Activated CD8-positive, alpha-beta T cell treated with anti-CD3 and anti-CD28 coated beads for 36 hours (primary cell): ENCODE results near the gene RPL29. TPM values are rescaled to one million over a fixed set of nuclear protein-coding genes. Genes with fewer than 3 reads are reported as not detected.

Source experiments
- ATAC-seq: fragments of 200-7000 bp; cut with Tn5 transposase; one replicate; pipeline ENCODE4 v1.10.0; 2021; ENCODE audit warnings: mild to moderate bottlenecking, moderate library complexity
- CTCF ChIA-PET: fragments of 350-600 bp; sonication (Branson Sonifier 250); formaldehyde crosslinking; loops from one replicate; lab custom pipeline; 2021; ENCODE audit warnings: antibody characterized with exemption; lab: Charles Lee
- POLR2A ChIA-PET: fragments of 350-600 bp; sonication (Branson Sonifier 250); formaldehyde crosslinking; loops from one replicate; lab custom pipeline; 2021; ENCODE audit warnings: antibody characterized with exemption; lab: Charles Lee
- DNase-seq: peaks from one replicate; pipeline ENCODE4 v3.0.0-alpha.2; 2020
- H3K27ac Mint-ChIP-seq: one replicate; pipeline ENCODE4 v1.8.0; 2021; ENCODE audit warnings: mild to moderate bottlenecking, mixed read lengths
- H3K27me3 Mint-ChIP-seq: one replicate; pipeline ENCODE4 v1.8.0; 2021; ENCODE audit warnings: mixed read lengths
- H3K36me3 Mint-ChIP-seq: one replicate; pipeline ENCODE4 v1.8.0; 2021; ENCODE audit warnings: low read depth, mixed read lengths
- H3K4me1 Mint-ChIP-seq: one replicate; pipeline ENCODE4 v1.8.0; 2021; ENCODE audit warnings: low read depth, mixed read lengths
- H3K4me3 Mint-ChIP-seq: one replicate; pipeline ENCODE4 v1.8.0; 2021; ENCODE audit warnings: mild to moderate bottlenecking, moderate library complexity, mixed read lengths
- H3K9me3 Mint-ChIP-seq: one replicate; pipeline ENCODE4 v1.8.0; 2021; ENCODE audit warnings: mixed read lengths
- CTCF ChIP-seq: fragments of 200-600 bp; IDR thresholded peaks from one replicate; pipeline ENCODE4 v1.8.0; 2022; ENCODE audit warnings: antibody characterized with exemption, mild to moderate bottlenecking
- intact Hi-C: fragments of 100-400 bp; cut with micrococcal nuclease; formaldehyde crosslinking; loops from one replicate; pipeline ENCODE4 v1.10.0; 2022
- total RNA-seq, 2 experiments: library from RNA; stranded (reverse); gene quantifications; one replicate each; pipeline ENCODE4 v1.2.3, GENCODE V29; 2021

Gene RPL29
- total RNA-seq, 2 experiments from 2014 or later, result 2,039 to 2,045 TPM

GRCh38 chr3:51977446-51978142 is 18.1 kb downstream of the RPL29 start:
- CTCF ChIA-PET, result interaction anchor here (2.0 kb wide), 1 partner anchor 78 kb away, joined by 5 read pairs; the partner anchor contains the start of gene DUSP7
- peak overlapping the region; percentile 40 for H3K27ac Mint-ChIP-seq
- peaks cover 10% of the 10 kb centered on the region for H3K36me3 Mint-ChIP-seq
- no peak overlapping the region for H3K4me3 Mint-ChIP-seq
- POLR2A ChIA-PET, result interaction anchor here (1.4 to 14.5 kb wide), 2 partner anchors 15 to 78 kb away, joined by 3 to 267 read pairs; partner anchors contain the start of genes DUSP7 and RPL29
- no peak for TF ChIP-seq CTCF
- peak; percentile 63 for DNase-seq
- intact Hi-C loops, result no loop called here
- H3K27me3 Mint-ChIP-seq, result no peaks in the 10 kb centered on the region
- H3K9me3 Mint-ChIP-seq, result no peaks in the 10 kb centered on the region
- peaks cover 36% of the 10 kb centered on the region for H3K4me1 Mint-ChIP-seq
- peak; percentile 11 for ATAC-seq

GRCh38 chr3:51975852-51976549 is 19.7 kb downstream of the RPL29 start:
- intact Hi-C loops, result no loop called here
- TF ChIP-seq CTCF, result no peak
- peaks cover 33% of the 10 kb centered on the region for H3K4me1 Mint-ChIP-seq
- CTCF ChIA-PET, result interaction anchor here (0.7 to 2.0 kb wide), 2 partner anchors 35 to 80 kb away, joined by 3 to 5 read pairs; partner anchors contain the start of genes DUSP7 and RRP9
- no peaks in the 10 kb centered on the region for H3K27me3 Mint-ChIP-seq
- H3K4me3 Mint-ChIP-seq, result peak overlapping the region; percentile 77
- ATAC-seq (no peak), DNase-seq (peak; percentile 56)
- POLR2A ChIA-PET, result interaction anchor here (1.4 to 14.5 kb wide), 4 partner anchors 8 to 80 kb away, joined by 3 to 267 read pairs (median 23); partner anchors contain the start of genes ACY1, DUSP7 and RPL29
- H3K36me3 Mint-ChIP-seq, result peaks cover 9% of the 10 kb centered on the region
- no peaks in the 10 kb centered on the region for H3K9me3 Mint-ChIP-seq
- H3K27ac Mint-ChIP-seq, result peak overlapping the region; percentile 76

- H3K27me3 Mint-ChIP-seq, result no peaks in the 10 kb centered on the region
- DNase-seq, result peak; percentile 67
- H3K9me3 Mint-ChIP-seq, result no peaks in the 10 kb centered on the region
- peaks cover 31% of the 10 kb centered on the region for H3K4me1 Mint-ChIP-seq
- H3K36me3 Mint-ChIP-seq, result peaks cover 9% of the 10 kb centered on the region
- ChIA-PET POLR2A (interaction anchor here (0.5 to 14.5 kb wide), 9 partner anchors 8 to 81 kb away, joined by 3 to 267 read pairs (median 6); partner anchors contain the start of genes ACY1, DUSP7, PARP3 and RPL29), CTCF (interaction anchor here (0.7 to 3.8 kb wide), 9 partner anchors 8 to 471 kb away, joined by 3 to 40 read pairs (median 9); partner anchors contain the start of genes ACY1, DUSP7, PARP3 and RRP9)
- peak; percentile 77 for ATAC-seq
- intact Hi-C loops, result no loop called here
- no peak for TF ChIP-seq CTCF
- H3K4me3 Mint-ChIP-seq, result peak within 1 kb of the TSS; percentile 77
- H3K27ac Mint-ChIP-seq, result peak within 1 kb of the TSS; percentile 97
These were observed 20.5 kb downstream of the RPL29 start, which contains the start of gene ABHD14A for GRCh38 chr3:51974963-51975851. Gene ABHD14A, plus strand, starts transcription at chr3:51975064. Its CDS starts 72 bp downstream, at chr3:51975136.

- ATAC-seq, result peak; percentile 19
- POLR2A ChIA-PET, result interaction anchor here (0.9 to 14.5 kb wide), 14 partner anchors 9 to 112 kb away, joined by 3 to 267 read pairs (median 6); partner anchors contain the start of genes ACY1, DUSP7, PARP3 and RPL29
- H3K27ac Mint-ChIP-seq, result peak overlapping the region; percentile 97
- H3K9me3 Mint-ChIP-seq, result no peaks in the 10 kb centered on the region
- intact Hi-C loops, result no loop called here
- no peak for TF ChIP-seq CTCF
- H3K36me3 Mint-ChIP-seq, result peaks cover 9% of the 10 kb centered on the region
- peak overlapping the region; percentile 77 for H3K4me3 Mint-ChIP-seq
- no peaks in the 10 kb centered on the region for H3K27me3 Mint-ChIP-seq
- peak; percentile 36 for DNase-seq
- CTCF ChIA-PET, result interaction anchor here (0.8 to 3.8 kb wide), 16 partner anchors 9 to 472 kb away, joined by 3 to 40 read pairs (median 8); partner anchors contain the start of genes ACY1, PARP3, RPL29 and RRP9
- H3K4me1 Mint-ChIP-seq, result peaks cover 31% of the 10 kb centered on the region
These were observed 21.3 kb downstream of the RPL29 start for GRCh38 chr3:51974277-51974962.
